T-helper 1 cell treated with Interleukin-12 subunit alpha and Interleukin-12 subunit beta and Interleukin-4 antibody, amounts not matched to agents 30 ng/mL and 1 ng/mL, for 36 hours (primary cell): ENCODE results near the gene DKKL1. TPM values are rescaled to one million over a fixed set of nuclear protein-coding genes. Genes with fewer than 3 reads are reported as not detected.

Source experiments
- intact Hi-C: fragments of 100-400 bp; cut with micrococcal nuclease; formaldehyde crosslinking; loops from one replicate; pipeline ENCODE4 v1.15.1; 2024
- total RNA-seq: library from RNA; stranded (reverse); gene quantifications from 2 replicates; pipeline ENCODE4 v1.2.3, GENCODE V29; 2022

DKKL1 gene
- total RNA-seq, 1 donor from 2014 or later = not detected

- intact Hi-C loops = no loop called here
Observed at GRCh38 chr19:49395581-49396407, 32.1 kb downstream of the DKKL1 start.

GRCh38 chr19:49396738-49397505, 33.2 kb downstream of the DKKL1 start:
- intact Hi-C loops = no loop called here

GRCh38 chr19:49398001-49398615, 34.4 kb downstream of the DKKL1 start:
- intact Hi-C loops = no loop called here

GRCh38 chr19:49398931-49399330, 35.3 kb downstream of the DKKL1 start:
- intact Hi-C loops = no loop called here

GRCh38 chr19:49400029-49400428, 36.4 kb downstream of the DKKL1 start:
- intact Hi-C loops = no loop called here

- intact Hi-C loops = no loop called here
Observed at GRCh38 chr19:49403404-49404187, 39.9 kb downstream of the DKKL1 start.

GRCh38 chr19:49407079-49407478, 43.4 kb downstream of the DKKL1 start:
- intact Hi-C loops = loop anchor here (1.0 kb wide), 1 partner anchor 19 kb away; no protein-coding TSS in a partner anchor

GRCh38 chr19:49407482-49408015, 43.9 kb downstream of the DKKL1 start:
- intact Hi-C loops = loop anchor here (1.0 to 2.0 kb wide), 2 partner anchors 15 to 19 kb away; partner anchors contain the start of gene PTH2

- intact Hi-C loops = loop anchor here (1.0 to 2.0 kb wide), 2 partner anchors 14 to 17 kb away; partner anchors contain the start of gene PTH2
Observed at GRCh38 chr19:49408816-49409440, 45.3 kb downstream of the DKKL1 start.

- intact Hi-C loops = loop anchor here (1.0 to 2.0 kb wide), 2 partner anchors 13 to 17 kb away; partner anchors contain the start of gene PTH2
Observed at GRCh38 chr19:49409441-49410029, 45.9 kb downstream of the DKKL1 start.

GRCh38 chr19:49411681-49412326, 48.1 kb downstream of the DKKL1 start:
- intact Hi-C loops = no loop called here

GRCh38 chr19:49413348-49413747, 49.7 kb downstream of the DKKL1 start:
- intact Hi-C loops = no loop called here

- intact Hi-C loops = no loop called here
Observed at GRCh38 chr19:49414256-49414655, 50.6 kb downstream of the DKKL1 start.

GRCh38 chr19:49415102-49415809, 51.6 kb downstream of the DKKL1 start:
- intact Hi-C loops = no loop called here

GRCh38 chr19:49415810-49416200, 52.1 kb downstream of the DKKL1 start:
- intact Hi-C loops = no loop called here

- intact Hi-C loops = no loop called here
Observed at GRCh38 chr19:49417088-49417487, 53.4 kb downstream of the DKKL1 start.

- intact Hi-C loops = no loop called here
Observed at GRCh38 chr19:49418511-49418910, 54.8 kb downstream of the DKKL1 start.

GRCh38 chr19:49419173-49419572, 55.5 kb downstream of the DKKL1 start:
- intact Hi-C loops = no loop called here

- intact Hi-C loops = no loop called here
Observed at GRCh38 chr19:49420227-49420626, 56.5 kb downstream of the DKKL1 start.
